Lower leg skin (tissue), 3 donors: ENCODE results near the gene SLC22A1.

Experiments used
- CTCF ChIP-seq, 3 donors: fragments of 450-650 bp; IDR thresholded peaks; one replicate each; pipeline ENCODE4 v1.5.1; 2016; ENCODE audit warnings: antibody characterized with exemption in 3 of 3, mild to moderate bottlenecking in 3 of 3, moderate library complexity in 2 of 3
- POLR2A ChIP-seq, 2 donors: fragments of 450-650 bp; IDR thresholded peaks; one replicate each; pipeline ENCODE4 v1.6.1; 2016 to 2017; ENCODE audit warnings: antibody characterized with exemption in 2 of 2, mild to moderate bottlenecking in 1 of 2, moderate library complexity in 1 of 2

- no peak for TF ChIP-seq CTCF (IDR thresholded peaks at IDR 0.05)
- TF ChIP-seq POLR2A (IDR thresholded peaks at IDR 0.05) = no peak
These were observed 39.5 kb downstream of the SLC22A1 start for GRCh38 chr6:160160929-160161646.
